Endothelial cell of umbilical vein (primary cell): ENCODE results near the gene ERMN.

Source experiments
- CTCF ChIP-seq, 2 donors: IDR thresholded peaks; 1 replicate in 1 of 2; 2 replicates in 1 of 2; pipeline ENCODE4 v1.5.1; 2011; ENCODE audit warnings: low read length in 2 of 2, mild to moderate bottlenecking in 2 of 2, moderate library complexity in 2 of 2, control low read depth in 1 of 2, inconsistent platforms in 1 of 2, low read depth in 1 of 2; ENCODE audit not compliant: insufficient read depth in 1 of 2; ENCODE audit errors: extremely low read depth in 1 of 2
- FOS ChIP-seq: IDR thresholded peaks from 2 replicates; pipeline ENCODE4 v1.6.1; 2011; ENCODE audit warnings: mild to moderate bottlenecking, low read length, moderate library complexity, borderline replicate concordance; ENCODE audit not compliant: insufficient read depth
- MAX ChIP-seq: IDR thresholded peaks from 2 replicates; pipeline ENCODE4 v1.6.1; 2011; ENCODE audit not compliant: insufficient read depth, insufficient read length
- POLR2A ChIP-seq: IDR thresholded peaks from 2 replicates; pipeline ENCODE4 v1.6.1; 2012; ENCODE audit warnings: low read depth, mild to moderate bottlenecking, control low read depth, low read length

GRCh38 chr2:157296958-157297357 lies 28.7 kb downstream of the ERMN start:
- TF ChIP-seq CTCF (IDR thresholded peaks at IDR 0.05; ENCODE audit: extremely low read depth in 1 of 2, insufficient read depth in 1 of 2, low read depth in 1 of 2, low read length in 2 of 2): no peak
- TF ChIP-seq MAX: no peak
- TF ChIP-seq POLR2A: no peak
- TF ChIP-seq FOS: no peak
